ENCODE data around the gene CNP. TPM values are rescaled to one million over a fixed set of nuclear protein-coding genes. Genes with fewer than 3 reads are reported as not detected.
A peak's percentile ranks its signal among the peaks of the same experiment; 100 is the strongest.

The CNP gene
- total and polyA plus RNA-seq, 10 of the 15 experiments (the other 5 are each of a cell fraction or from before 2014, with no cell fraction given), result 1.8 to 60.7 (median 31.4) TPM

- FAIRE-seq (no peak), DNase-seq (ENCODE audit: low read depth, low spot score) (no peak), ATAC-seq (no peak)
- peaks cover 5 to 14% of the 10 kb centered on the region in 2 experiments; a peak in 3 of 4 replicates for H3K36me3 ChIP-seq (ENCODE audit: control insufficient read depth in 2 of 2, insufficient read depth in 2 of 2, low read length in 1 of 2)
- 0 out of 2 replicates have a peak, but pooled peaks have one; percentile 44 for TF ChIP-seq POLR2A (IDR thresholded peaks at IDR 0.05; ENCODE audit: low read depth, low read length)
- TF ChIP-seq HDAC2 (IDR thresholded peaks at IDR 0.05), result no peak
- TF ChIP-seq IRF5 (IDR thresholded peaks at IDR 0.05; ENCODE audit: borderline replicate concordance), result no peak
- TF ChIP-seq ZNF274 (IDR thresholded peaks at IDR 0.05; ENCODE audit: insufficient read depth, insufficient read length), result no peak
- no peaks in the 10 kb centered on the region for H4K20me1 ChIP-seq (ENCODE audit: control insufficient read depth, insufficient read depth)
- SMC1A ChIA-PET (ENCODE audit: uncharacterized antibody, unreplicated experiment), result interaction anchor here (1.4 to 6.1 kb wide), 3 partner anchors 9 to 50 kb away, joined by 4 to 19 read pairs (median 4); partner anchors contain the start of gene DNAJC7
- peaks cover 11% of the 10 kb centered on the region for H3K4me1 ChIP-seq (ENCODE audit: control insufficient read depth, insufficient read depth, low read length)
- H3K27me3 ChIP-seq (replicated peaks in 1 of 2; ENCODE audit: control insufficient read depth in 2 of 2, insufficient read depth in 2 of 2, low read length in 1 of 2), result no peaks in the 10 kb centered on the region
- intact Hi-C loops (cut with micrococcal nuclease; ENCODE audit: unreplicated experiment) (loop anchor here (2.0 to 5.0 kb wide), 2 partner anchors 49 to 214 kb away; partner anchors contain the start of genes DNAJC7 and KCNH4), in situ Hi-C loops (cut with MboI) (no loop called here)
- CTCF ChIA-PET, result interaction anchor here (1.1 to 9.4 kb wide), 4 partner anchors 8 to 213 kb away, joined by 4 to 85 read pairs (median 12); partner anchors contain the start of genes DNAJC7, KCNH4 and NKIRAS2
- 95% methylated on average over 37 of the region's 37 CpGs for WGBS (ENCODE audit: insufficient coverage, insufficient replicate concordance, low lambda C conversion rate, missing lambda C conversion rate)
- H3K9ac ChIP-seq (ENCODE audit: control insufficient read depth, insufficient read depth, low read length), result peak overlapping the region; percentile 88; the same call in 1 of the 2 replicates
- peak overlapping the region; percentile 87; the same call in 1 of the 2 replicates for H3K27ac ChIP-seq (ENCODE audit: control insufficient read depth, insufficient read depth)
- no peak overlapping the region for H2AFZ ChIP-seq (ENCODE audit: control insufficient read depth, low read depth, low read length)
- no peaks in the 10 kb centered on the region for H3K9me3 ChIP-seq (replicated peaks; ENCODE audit: control insufficient read depth, insufficient read depth, low read length)
- peaks cover 23% of the 10 kb centered on the region for H3K79me2 ChIP-seq (ENCODE audit: control insufficient read depth, insufficient read depth, low read length)
- RAD21 ChIA-PET (ENCODE audit: unreplicated experiment), result interaction anchor here (2.8 kb wide), 1 partner anchor 8 kb away, joined by 16 read pairs; no protein-coding TSS in a partner anchor
- POLR2A ChIA-PET, result interaction anchor here (0.5 to 2.8 kb wide), 4 partner anchors 8 to 145 kb away, joined by 3 to 17 read pairs (median 6); partner anchors contain the start of genes DHX58 and DNAJC7
- peak overlapping the region; percentile 94 for H3K4me2 ChIP-seq (ENCODE audit: control insufficient read depth, insufficient read depth)
- H3K4me3 ChIP-seq, result peak overlapping the region; percentile 79
- no TSS peak for BruUV-seq (replicated peaks)
These were observed 1.5 kb downstream of the CNP start for GRCh38 chr17:41967921-41968578.
